GM19455 (cell line): ENCODE data around the gene APPL2.

ENCODE experiments used
- ATAC-seq: cut with Tn5 transposase; IDR thresholded peaks from one replicate; pipeline ENCODE4 v1.9.1; 2021; ENCODE audit not compliant: unreplicated experiment

The APPL2 gene

GRCh38 chr12:105223352-105223845 is 12.6 kb downstream of the APPL2 start:
- ATAC-seq = no peak

- ATAC-seq = no peak
These were observed 13.1 kb downstream of the APPL2 start for GRCh38 chr12:105222726-105223351.

- no peak for ATAC-seq
These were observed 13.7 kb downstream of the APPL2 start for GRCh38 chr12:105222284-105222655.

GRCh38 chr12:105221583-105222283 is 14.2 kb downstream of the APPL2 start:
- ATAC-seq = no peak

- ATAC-seq = no peak
These were observed 15.1 kb downstream of the APPL2 start for GRCh38 chr12:105220929-105221290.

GRCh38 chr12:105220150-105220928 is 15.6 kb downstream of the APPL2 start:
- ATAC-seq = no peak

GRCh38 chr12:105219261-105220028 is 16.5 kb downstream of the APPL2 start:
- ATAC-seq = no peak

GRCh38 chr12:105218434-105218833 is 17.5 kb downstream of the APPL2 start:
- no peak for ATAC-seq

- no peak for ATAC-seq
These were observed 21.2 kb downstream of the APPL2 start for GRCh38 chr12:105214670-105215375.

GRCh38 chr12:105214148-105214547 is 21.8 kb downstream of the APPL2 start:
- ATAC-seq = no peak

- no peak for ATAC-seq
These were observed 23.5 kb downstream of the APPL2 start for GRCh38 chr12:105212438-105212837.

- no peak for ATAC-seq
These were observed 26.9 kb downstream of the APPL2 start for GRCh38 chr12:105209091-105209490.

GRCh38 chr12:105206686-105207374 is 29.1 kb downstream of the APPL2 start:
- no peak for ATAC-seq

- no peak for ATAC-seq
These were observed 30.5 kb downstream of the APPL2 start for GRCh38 chr12:105205322-105206048.

- no peak for ATAC-seq
These were observed 31.1 kb downstream of the APPL2 start for GRCh38 chr12:105204916-105205315.

- ATAC-seq = no peak
These were observed 31.8 kb downstream of the APPL2 start for GRCh38 chr12:105204127-105204526.

- ATAC-seq = no peak
These were observed 33.8 kb downstream of the APPL2 start for GRCh38 chr12:105202202-105202601.

- ATAC-seq = no peak
These were observed 34.7 kb downstream of the APPL2 start for GRCh38 chr12:105201299-105201698.

- no peak for ATAC-seq
These were observed 35.6 kb downstream of the APPL2 start for GRCh38 chr12:105200385-105200784.
